ENCODE data around the gene FSTL5.
"Not testable (repeated sequence)": the region's sequence is repeated elsewhere in the genome, so short reads cannot be mapped to it uniquely, and the experiment has no call there.

Gene FSTL5

GRCh38 chr4:161828061-161828460, 335.7 kb downstream of the FSTL5 start:
- DNase-seq, result no peak

GRCh38 chr4:161827013-161827412, 336.8 kb downstream of the FSTL5 start:
- no peak for DNase-seq

- no peak for DNase-seq
Observed at GRCh38 chr4:161823450-161823849, 340.4 kb downstream of the FSTL5 start.

GRCh38 chr4:161822174-161822573, 341.6 kb downstream of the FSTL5 start:
- no peak for DNase-seq

GRCh38 chr4:161817914-161818313, 345.9 kb downstream of the FSTL5 start:
- DNase-seq, result no peak

GRCh38 chr4:161816958-161817357, 346.8 kb downstream of the FSTL5 start:
- DNase-seq, result no peak

- DNase-seq, result no peak
Observed at GRCh38 chr4:161815841-161816240, 348.0 kb downstream of the FSTL5 start.

GRCh38 chr4:161813889-161814288, 349.9 kb downstream of the FSTL5 start:
- DNase-seq, result no peak

GRCh38 chr4:161813389-161813788, 350.4 kb downstream of the FSTL5 start:
- DNase-seq, result no peak

- DNase-seq, result no peak
Observed at GRCh38 chr4:161803171-161803570, 360.6 kb downstream of the FSTL5 start.

GRCh38 chr4:161799710-161800109, 364.1 kb downstream of the FSTL5 start:
- peak; percentile 52 for DNase-seq

- no peak for DNase-seq
Observed at GRCh38 chr4:161792991-161793390, 370.8 kb downstream of the FSTL5 start.

GRCh38 chr4:161791796-161792556, 371.8 kb downstream of the FSTL5 start:
- DNase-seq, result no peak

GRCh38 chr4:161767116-161767515, 396.7 kb downstream of the FSTL5 start:
- DNase-seq, result no peak

- DNase-seq, result no peak
Observed at GRCh38 chr4:161762796-161763195, 401.0 kb downstream of the FSTL5 start.

GRCh38 chr4:161760008-161760407, 403.8 kb downstream of the FSTL5 start:
- no peak for DNase-seq

- DNase-seq, result not testable (repeated sequence)
Observed at GRCh38 chr4:161758412-161758811, 405.4 kb downstream of the FSTL5 start.

- no peak for DNase-seq
Observed at GRCh38 chr4:161728929-161729328, 434.9 kb downstream of the FSTL5 start.

- no peak for DNase-seq
Observed at GRCh38 chr4:161721947-161722346, 441.9 kb downstream of the FSTL5 start.

GRCh38 chr4:161717084-161717483, 446.7 kb downstream of the FSTL5 start:
- no peak for DNase-seq

- DNase-seq, result no peak
Observed at GRCh38 chr4:161714931-161715330, 448.9 kb downstream of the FSTL5 start.

GRCh38 chr4:161714022-161714751, 449.6 kb downstream of the FSTL5 start:
- DNase-seq, result no peak

GRCh38 chr4:161704653-161705052, 459.1 kb downstream of the FSTL5 start:
- no peak for DNase-seq

- no peak for DNase-seq
Observed at GRCh38 chr4:161704040-161704439, 459.8 kb downstream of the FSTL5 start.
